ENCODE data around the gene DENND1B. TPM values are rescaled to one million over a fixed set of nuclear protein-coding genes. Genes with fewer than 3 reads are reported as not detected.

DENND1B gene
- total RNA-seq, 1 experiment from 2014 or later: 14.1 TPM

DNA sequence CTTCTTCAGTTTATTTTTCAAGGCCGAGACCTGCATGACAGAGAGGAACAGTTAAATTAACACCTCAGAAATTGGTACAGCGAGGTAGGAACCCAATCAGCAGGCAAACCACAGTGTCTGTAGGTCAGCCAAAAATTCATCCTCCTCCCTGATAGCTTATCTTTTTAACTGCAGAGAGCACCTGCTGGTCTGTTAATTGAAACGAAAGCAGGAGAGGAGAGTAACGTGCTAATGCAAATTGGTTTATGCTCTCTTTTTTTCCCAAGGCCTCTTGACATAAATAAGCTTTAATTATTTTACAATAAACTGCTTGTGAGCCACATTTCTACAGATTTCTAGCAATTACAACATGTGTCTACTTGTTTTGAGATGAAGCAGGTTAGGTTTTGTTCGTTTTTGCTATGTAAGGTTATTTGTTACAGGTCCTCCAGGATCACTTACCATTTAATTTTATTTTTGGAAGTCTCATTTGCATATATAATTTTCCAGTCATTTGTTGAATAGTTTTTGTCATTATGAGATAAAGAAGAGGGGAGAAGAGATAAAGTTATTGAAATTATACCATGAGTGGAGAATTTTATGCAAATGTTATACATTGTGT is 179.9 kb downstream of the DENND1B start:
- Histone ChIP-seq H3K36me3 (ENCODE audit: low read depth) (no peaks in the 10 kb centered on the region), H3K9me2 (ENCODE audit: insufficient read depth) (no peaks in the 10 kb centered on the region), H3K79me2 (ENCODE audit: low read depth) (no peaks in the 10 kb centered on the region), H2AFZ (no peak overlapping the region), H3K9me3 (ENCODE audit: insufficient read depth, low read depth) (no peaks in the 10 kb centered on the region), H3K27ac (no peak overlapping the region), H3F3A (ENCODE audit: insufficient read depth, low read depth) (no peaks in the 10 kb centered on the region), H3K4me1 (replicated peaks; ENCODE audit: insufficient read depth) (no peaks in the 10 kb centered on the region), H4K20me1 (ENCODE audit: insufficient read depth) (no peaks in the 10 kb centered on the region), H3K4me3 (no peak overlapping the region), H3K4me2 (no peak overlapping the region), H3K27me3 (ENCODE audit: insufficient read depth, low read depth) (no peaks in the 10 kb centered on the region)
- no TSS peak for BruUV-seq (replicated peaks)
- TF ChIP-seq, protein P1, sequence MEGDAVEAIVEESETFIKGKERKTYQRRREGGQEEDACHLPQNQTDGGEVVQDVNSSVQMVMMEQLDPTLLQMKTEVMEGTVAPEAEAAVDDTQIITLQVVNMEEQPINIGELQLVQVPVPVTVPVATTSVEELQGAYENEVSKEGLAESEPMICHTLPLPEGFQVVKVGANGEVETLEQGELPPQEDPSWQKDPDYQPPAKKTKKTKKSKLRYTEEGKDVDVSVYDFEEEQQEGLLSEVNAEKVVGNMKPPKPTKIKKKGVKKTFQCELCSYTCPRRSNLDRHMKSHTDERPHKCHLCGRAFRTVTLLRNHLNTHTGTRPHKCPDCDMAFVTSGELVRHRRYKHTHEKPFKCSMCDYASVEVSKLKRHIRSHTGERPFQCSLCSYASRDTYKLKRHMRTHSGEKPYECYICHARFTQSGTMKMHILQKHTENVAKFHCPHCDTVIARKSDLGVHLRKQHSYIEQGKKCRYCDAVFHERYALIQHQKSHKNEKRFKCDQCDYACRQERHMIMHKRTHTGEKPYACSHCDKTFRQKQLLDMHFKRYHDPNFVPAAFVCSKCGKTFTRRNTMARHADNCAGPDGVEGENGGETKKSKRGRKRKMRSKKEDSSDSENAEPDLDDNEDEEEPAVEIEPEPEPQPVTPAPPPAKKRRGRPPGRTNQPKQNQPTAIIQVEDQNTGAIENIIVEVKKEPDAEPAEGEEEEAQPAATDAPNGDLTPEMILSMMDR (conservative IDR thresholded peaks at IDR 0.05): no peak
- no peak for TF ChIP-seq EZH2 (IDR thresholded peaks at IDR 0.05; ENCODE audit: low read depth)
- POLR2A ChIA-PET (ENCODE audit: unreplicated experiment): no interaction called here
- CTCF ChIA-PET: no interaction called here
- intact Hi-C loops (cut with micrococcal nuclease; ENCODE audit: unreplicated experiment): no loop called here
- no peak for DNase-seq

GRCh38 chr1:197590687-197591086 is 184.6 kb downstream of the DENND1B start:
- Histone ChIP-seq H3K27ac (no peak overlapping the region), H3K4me2 (no peak overlapping the region), H3K79me2 (ENCODE audit: low read depth) (no peaks in the 10 kb centered on the region), H3K9me3 (ENCODE audit: insufficient read depth, low read depth) (no peaks in the 10 kb centered on the region), H3K4me1 (replicated peaks; ENCODE audit: insufficient read depth) (no peaks in the 10 kb centered on the region), H3K9me2 (ENCODE audit: insufficient read depth) (no peaks in the 10 kb centered on the region), H4K20me1 (ENCODE audit: insufficient read depth) (no peaks in the 10 kb centered on the region), H3K36me3 (ENCODE audit: low read depth) (no peaks in the 10 kb centered on the region), H3K27me3 (ENCODE audit: insufficient read depth, low read depth) (no peaks in the 10 kb centered on the region), H2AFZ (no peak overlapping the region), H3K4me3 (no peak overlapping the region), H3F3A (ENCODE audit: insufficient read depth, low read depth) (no peaks in the 10 kb centered on the region; the same call in 1 of the 2 replicates)
- ChIA-PET POLR2A (ENCODE audit: unreplicated experiment) (no interaction called here), CTCF (interaction anchor here (0.6 kb wide), 1 partner anchor 16 kb away, joined by 5 read pairs; no protein-coding TSS in a partner anchor)
- intact Hi-C loops (cut with micrococcal nuclease; ENCODE audit: unreplicated experiment): no loop called here
- TF ChIP-seq, protein P1 (conservative IDR thresholded peaks at IDR 0.05): no peak
- no peak for TF ChIP-seq EZH2 (IDR thresholded peaks at IDR 0.05; ENCODE audit: low read depth)
- no TSS peak for BruUV-seq (replicated peaks)
- no peak for DNase-seq

DNA sequence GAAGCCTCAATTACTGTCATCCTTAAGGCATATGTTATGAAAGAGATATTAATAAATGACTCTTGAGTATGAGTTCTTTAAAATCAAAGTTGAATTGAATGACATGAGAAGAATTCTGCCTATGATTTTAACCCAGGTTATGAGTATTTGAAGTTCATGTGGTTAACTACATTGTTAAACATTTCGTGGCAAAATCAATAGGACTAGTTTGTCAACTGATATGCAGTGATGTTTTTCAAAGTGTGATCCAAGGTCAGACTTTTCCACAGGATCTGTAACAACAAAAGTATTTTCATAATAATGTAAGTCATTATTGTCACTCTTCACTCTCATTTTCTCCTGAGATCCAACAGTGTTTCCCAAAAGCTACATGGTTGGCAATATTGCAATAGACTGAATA is 189.5 kb downstream of the DENND1B start:
- no peaks in the 10 kb centered on the region for H3K9me2 ChIP-seq (ENCODE audit: insufficient read depth)
- H3F3A ChIP-seq (ENCODE audit: insufficient read depth, low read depth): no peaks in the 10 kb centered on the region; the same call in 1 of the 2 replicates
- no TSS peak for BruUV-seq (replicated peaks)
- no peak overlapping the region for H3K4me3 ChIP-seq
- POLR2A ChIA-PET (ENCODE audit: unreplicated experiment): no interaction called here
- no peak overlapping the region for H3K27ac ChIP-seq
- H4K20me1 ChIP-seq (ENCODE audit: insufficient read depth): no peaks in the 10 kb centered on the region
- no peak for TF ChIP-seq EZH2 (IDR thresholded peaks at IDR 0.05; ENCODE audit: low read depth)
- TF ChIP-seq, protein P1 (conservative IDR thresholded peaks at IDR 0.05): no peak
- intact Hi-C loops (cut with micrococcal nuclease; ENCODE audit: unreplicated experiment): no loop called here
- H3K4me2 ChIP-seq: no peak overlapping the region
- no peak for DNase-seq
- H3K79me2 ChIP-seq (ENCODE audit: low read depth): no peaks in the 10 kb centered on the region
- no peaks in the 10 kb centered on the region for H3K4me1 ChIP-seq (replicated peaks; ENCODE audit: insufficient read depth)
- no peaks in the 10 kb centered on the region for H3K27me3 ChIP-seq (ENCODE audit: insufficient read depth, low read depth)
- no peak overlapping the region for H2AFZ ChIP-seq
- CTCF ChIA-PET: interaction anchor here (0.9 kb wide), 1 partner anchor 64 kb away, joined by 3 read pairs; no protein-coding TSS in a partner anchor
- no peaks in the 10 kb centered on the region; the same call in 1 of the 2 replicates for H3K9me3 ChIP-seq (ENCODE audit: insufficient read depth, low read depth)
- H3K36me3 ChIP-seq (ENCODE audit: low read depth): no peaks in the 10 kb centered on the region
